Stimulated activated CD4-positive, alpha-beta T cell treated with anti-CD3 and anti-CD28 coated beads, Interleukin-1b, Interleukin-23, amount 100 ng/mL, for 24 hours (primary cell): ENCODE results near the gene AKAP8L.
A peak's percentile ranks its signal among the peaks of the same experiment; 100 is the strongest.
"Not testable (repeated sequence)": the region's sequence is repeated elsewhere in the genome, so short reads cannot be mapped to it uniquely, and the experiment has no call there.

Experiments used
- DNase-seq, 4 experiments: peaks; one replicate each; pipeline ENCODE4 v3.0.0-alpha.2; 2020; ENCODE audit warnings: low read depth in 4 of 4, low spot score in 1 of 4

AKAP8L gene

DNA sequence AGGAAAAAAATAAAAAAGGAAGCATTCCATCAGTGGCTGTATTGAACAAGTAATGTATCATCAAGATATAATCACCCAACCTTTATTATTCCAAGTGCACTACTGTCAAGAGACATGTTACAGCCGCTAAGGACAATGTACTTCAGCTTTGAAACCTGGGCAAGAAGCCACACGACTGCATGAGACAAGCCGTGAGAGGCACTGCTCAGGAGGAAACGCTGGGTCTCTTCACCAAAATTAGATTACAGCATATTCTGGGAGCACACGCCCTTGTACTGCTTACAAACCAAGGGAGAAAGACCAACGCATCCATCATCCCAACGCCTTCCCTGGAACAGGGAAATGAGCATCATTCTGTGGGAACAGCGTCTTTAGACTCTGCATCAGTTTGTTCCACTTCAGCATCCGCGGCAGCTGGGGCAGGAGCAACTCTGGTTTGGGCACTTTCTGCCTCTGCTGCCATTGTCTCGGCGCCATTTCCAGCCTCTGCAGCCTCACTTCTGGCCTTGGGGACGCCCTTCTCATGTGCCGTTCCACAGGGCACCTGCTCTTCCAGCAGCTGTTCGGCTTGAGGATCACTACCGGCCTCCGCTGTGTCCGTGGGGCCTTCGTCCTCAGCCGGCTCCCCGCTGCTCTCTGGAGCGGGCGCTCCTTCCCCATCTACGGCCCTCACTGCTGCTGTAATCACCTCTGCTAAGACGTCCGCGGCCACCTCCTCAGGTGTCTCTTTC lies 64.1 kb downstream of the AKAP8L start:
- DNase-seq = no peak

DNA sequence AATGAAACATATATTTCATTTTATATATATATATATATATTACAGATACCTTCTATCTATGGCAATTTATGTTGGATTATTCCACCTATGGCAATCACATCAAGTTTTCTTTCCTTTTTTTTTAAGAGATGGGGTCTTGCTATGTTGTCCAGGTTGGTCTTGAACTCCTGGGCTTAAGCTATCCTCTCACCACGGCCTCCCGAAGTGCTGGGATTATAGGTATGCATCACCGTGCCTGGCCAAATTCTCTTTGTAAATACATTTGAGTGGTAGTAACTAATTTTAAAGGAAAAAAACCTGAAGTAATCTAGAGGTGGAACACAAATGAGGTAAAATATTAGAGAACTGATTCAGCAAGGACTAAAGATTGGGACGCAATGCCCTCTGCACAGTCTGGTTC lies 64.9 kb downstream of the AKAP8L start:
- no peak for DNase-seq

DNA sequence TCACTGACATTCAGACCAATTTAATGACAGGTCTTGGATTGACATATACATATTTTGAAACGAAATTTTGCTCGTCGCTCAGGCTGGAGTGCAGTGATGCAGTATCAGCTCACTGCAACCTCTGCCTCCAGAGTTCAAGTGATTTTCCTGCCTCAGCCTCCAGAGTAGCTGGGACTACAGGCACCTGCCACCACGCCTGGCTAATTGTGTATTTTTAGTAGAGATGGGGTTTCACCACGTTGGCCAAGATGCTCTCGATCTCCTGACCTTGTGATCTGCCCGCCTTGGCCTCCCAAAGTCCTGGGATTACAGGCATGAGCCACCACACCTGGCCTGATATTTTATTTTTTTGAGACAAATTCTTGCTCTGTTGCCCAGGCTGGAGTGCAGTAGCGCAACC lies 66.3 kb downstream of the AKAP8L start:
- not testable (repeated sequence) for DNase-seq

DNA sequence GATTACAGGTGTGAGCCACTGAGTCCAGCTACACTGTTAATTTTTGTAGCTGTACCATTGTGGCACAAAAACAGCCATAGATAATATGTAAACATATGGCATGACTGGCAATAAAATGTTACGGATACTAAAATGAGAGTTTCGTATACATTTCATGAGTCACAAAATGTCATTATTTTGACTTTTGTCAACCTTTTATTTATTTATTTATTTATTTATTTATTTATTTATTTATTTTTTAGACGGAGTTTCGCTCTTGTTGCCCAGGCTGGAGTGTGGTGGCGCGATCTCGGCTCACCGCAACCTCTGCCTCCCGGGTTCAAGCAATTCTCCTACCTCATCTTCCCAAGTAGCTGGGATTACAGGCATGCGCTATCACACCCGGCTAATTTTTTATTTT lies 77.5 kb downstream of the AKAP8L start:
- DNase-seq = not testable (repeated sequence)

DNA sequence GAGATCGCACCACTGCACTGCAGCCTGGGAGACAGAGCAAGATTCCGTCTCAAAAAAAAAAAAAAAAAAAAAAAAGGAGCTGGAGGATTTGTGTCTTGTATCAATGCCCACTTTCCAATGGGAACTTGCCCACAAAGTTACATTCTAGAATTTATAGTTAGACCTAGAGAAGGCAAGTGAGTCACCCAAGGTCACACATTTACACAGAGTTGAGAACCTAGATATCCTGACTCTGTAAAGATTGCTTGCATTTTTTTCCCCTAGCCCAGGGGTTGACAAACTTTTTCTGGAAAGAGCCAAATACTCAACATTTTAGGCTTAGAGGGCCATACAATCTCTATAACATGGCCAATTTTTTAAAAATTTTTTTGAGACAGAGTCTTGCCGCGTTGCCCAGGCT lies 78.7 kb downstream of the AKAP8L start:
- no peak for DNase-seq

DNA sequence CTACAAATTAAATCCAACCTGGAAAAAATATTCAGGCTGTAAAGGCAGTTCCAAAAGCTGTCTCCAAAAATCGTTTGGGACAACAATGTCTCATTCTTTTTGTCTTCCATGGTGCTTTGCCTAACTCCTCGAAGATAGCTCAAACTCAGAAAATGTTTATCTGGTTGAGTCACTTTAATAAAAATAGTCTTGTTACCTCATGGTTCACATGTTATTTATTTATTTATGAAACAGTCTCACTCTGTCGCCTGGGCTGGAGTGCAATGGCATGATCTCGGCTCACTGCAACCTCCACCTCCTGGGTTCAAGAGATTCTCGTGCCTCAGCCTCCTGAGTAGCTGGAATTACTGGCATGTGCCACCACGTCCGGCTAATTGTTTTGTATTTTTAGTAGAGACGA lies 81.6 kb downstream of the AKAP8L start:
- DNase-seq = no peak

DNA sequence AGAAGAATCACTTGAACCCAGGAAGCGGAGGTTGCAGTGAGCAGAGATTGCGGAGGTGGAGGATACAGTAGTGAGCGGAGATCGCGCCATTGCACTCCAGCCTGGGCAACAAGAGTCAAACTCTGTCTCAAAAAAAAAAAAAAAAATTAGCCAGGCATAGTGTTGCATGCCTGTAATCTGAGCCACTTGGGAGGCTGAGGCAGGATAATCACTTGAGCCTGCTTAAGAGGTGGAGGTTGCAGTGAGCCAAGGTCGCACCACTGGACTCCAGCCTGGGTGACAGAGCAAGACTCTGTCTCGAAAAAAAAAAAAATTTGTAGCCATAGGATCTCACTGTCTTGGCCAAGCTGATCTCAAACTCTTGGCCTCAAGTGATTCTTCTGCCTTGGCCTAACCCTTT lies 82.8 kb downstream of the AKAP8L start:
- DNase-seq = not testable (repeated sequence)

DNA sequence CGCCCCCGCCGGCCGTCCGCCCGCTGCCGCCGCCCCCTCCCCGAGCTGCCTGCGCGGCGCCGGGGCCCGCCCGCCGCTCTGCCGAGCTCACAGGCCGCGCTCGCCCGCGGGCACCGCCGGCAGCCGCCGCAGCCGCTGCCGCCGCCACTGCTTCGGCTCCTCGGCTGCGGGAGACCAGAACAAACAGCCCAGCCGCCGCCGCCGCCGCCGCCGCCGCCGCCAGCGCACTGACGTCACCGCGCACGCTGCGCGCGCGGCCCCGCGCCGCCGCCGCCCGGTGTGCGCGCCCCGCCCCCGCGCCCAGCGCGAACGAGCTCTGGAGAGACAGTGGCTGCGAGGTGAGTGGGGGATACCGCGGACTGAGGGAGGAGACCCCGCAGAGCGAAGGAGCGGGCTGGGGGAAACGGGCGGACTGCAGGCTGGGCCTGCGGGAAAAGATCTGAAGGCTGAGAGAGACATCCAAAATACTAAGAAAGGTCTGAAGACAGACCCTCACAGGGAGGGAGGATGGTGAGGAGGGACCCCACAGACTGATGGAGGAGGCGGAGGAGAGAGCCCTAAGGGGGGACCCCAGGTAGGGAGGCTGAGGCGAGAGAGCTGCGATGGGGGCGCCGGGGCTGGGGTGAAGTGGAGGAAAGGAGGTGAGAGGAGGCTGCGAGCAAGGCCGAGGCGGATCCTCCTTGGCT lies 86.3 kb downstream of the AKAP8L start, which contains the start of gene BRD4:
Gene BRD4, minus strand, starts transcription at position 229 of the 686 bp plus-strand sequence. CDS start 59,440 bp downstream, outside the sequence.
- peak; percentile 42 to 70 (median 66) for DNase-seq

DNA sequence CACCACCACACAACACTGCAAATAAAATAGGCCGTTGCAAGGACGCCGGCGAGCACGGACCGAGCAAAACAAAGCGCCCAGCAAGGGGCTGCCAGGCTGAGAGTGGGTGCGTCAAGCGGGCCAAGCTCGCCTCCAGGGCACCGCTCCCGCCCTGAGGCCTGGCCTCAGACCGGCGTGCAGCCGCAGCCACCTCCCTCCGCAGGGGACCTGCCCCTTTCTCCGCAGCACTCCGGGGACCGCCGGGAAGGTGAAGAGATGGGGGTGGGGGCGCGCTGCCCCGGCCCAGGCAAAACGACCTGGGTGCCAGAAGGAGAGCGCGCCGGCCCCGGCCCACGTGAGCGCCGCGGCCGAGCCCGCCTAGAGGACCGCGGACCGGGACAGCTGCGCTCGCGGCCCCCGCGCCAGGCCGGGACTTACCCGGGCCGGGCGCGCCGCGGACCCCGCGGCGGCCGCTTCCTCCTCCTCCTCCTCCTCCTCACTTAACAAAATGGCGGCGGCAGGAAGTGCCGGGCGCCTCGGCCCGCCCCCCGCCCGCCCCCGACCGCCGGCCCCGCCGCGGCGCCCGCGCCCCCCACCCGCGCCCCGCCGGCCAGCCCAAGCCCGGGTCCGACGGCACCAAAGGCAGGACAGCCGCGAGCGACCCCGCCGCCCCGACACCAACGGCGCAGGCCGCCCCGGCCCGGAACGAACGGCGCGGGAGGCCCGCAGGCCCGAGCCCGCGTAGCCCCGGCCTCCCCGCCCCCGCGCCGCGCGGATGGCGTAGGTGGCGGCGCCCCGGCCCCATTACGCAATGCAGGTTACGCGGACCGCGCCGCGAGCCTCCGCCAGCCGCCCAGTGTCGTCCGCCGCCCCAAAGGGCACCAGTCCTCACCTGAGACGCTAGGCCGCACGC lies 87.1 kb downstream of the AKAP8L start:
- DNase-seq = peak; percentile 26 to 54 (median 32)

DNA sequence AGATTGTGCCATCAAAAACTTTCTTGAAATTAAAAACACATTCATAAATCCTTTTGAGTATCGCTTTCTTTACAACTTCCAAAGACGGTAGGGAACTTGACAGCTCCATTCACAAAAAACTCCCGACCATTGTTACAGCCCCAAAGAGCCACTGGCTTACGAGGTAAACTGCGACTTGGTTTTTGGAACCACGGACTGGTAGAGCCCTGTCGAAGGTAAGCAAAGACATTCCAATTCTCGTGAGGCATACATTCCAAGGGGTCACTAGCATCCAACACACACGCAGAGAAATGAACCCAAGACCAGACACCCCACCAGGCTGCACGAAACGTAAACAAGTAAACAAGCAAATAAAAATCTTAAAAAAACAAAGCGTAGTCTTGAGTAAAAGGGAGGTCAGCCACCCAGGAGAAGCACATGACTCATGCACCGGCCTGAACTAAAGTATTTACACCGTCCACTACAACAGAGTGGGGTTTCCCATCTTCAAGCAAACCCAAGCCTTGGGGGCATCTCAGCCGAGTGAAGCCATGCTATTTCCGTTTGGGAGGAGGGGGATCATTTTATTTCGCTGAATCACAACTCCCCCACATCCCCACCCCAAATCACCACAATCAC lies 87.9 kb downstream of the AKAP8L start:
- DNase-seq = no peak
